Measurements from ENCODE around the gene CCR7. TPM values are rescaled to one million over a fixed set of nuclear protein-coding genes. Genes with fewer than 3 reads are reported as not detected.

The CCR7 gene
- total RNA-seq, 1 experiment from 2014 or later: not detected

DNA sequence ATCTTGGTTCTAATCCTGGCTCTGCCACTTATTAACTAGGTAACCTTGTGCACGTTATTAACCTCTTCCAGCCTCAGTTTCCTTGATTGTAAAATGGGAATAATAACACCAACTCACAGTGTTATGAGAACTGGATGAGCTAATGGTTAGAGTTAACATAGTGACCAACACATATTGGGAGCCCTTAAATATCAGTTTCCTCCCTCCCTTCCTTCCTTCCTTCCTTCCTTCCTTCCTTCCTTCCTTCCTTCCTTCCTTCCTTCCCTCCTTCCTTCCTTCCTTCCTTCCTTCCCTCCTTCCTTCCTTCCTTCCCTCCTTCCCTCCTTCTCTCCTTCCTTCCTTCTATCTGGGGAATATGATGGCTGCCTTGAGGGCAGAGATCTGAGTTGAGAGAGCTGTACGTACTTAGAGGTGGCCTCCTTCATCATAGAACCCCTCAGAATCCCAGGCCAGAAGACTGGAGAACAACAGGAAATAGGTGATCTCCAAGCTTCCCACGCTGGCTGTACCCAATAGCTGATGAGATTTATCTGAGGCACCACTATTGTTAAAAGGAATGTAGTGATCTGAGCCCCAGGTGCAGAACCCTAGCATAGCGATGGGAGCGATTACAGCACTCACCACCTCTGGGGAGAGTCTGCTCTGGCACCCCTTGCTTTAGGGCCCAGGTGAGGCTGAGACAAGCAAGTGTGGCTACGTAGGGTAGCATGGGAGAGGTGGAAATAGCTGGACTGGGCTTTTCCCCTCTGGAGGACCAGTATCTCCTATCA lies 26.2 kb downstream of the CCR7 start:
- no peaks in the 10 kb centered on the region for H3K27me3 ChIP-seq (replicated peaks; ENCODE audit: control insufficient read depth, insufficient read depth, low read length)
- TF ChIP-seq, protein P1, sequence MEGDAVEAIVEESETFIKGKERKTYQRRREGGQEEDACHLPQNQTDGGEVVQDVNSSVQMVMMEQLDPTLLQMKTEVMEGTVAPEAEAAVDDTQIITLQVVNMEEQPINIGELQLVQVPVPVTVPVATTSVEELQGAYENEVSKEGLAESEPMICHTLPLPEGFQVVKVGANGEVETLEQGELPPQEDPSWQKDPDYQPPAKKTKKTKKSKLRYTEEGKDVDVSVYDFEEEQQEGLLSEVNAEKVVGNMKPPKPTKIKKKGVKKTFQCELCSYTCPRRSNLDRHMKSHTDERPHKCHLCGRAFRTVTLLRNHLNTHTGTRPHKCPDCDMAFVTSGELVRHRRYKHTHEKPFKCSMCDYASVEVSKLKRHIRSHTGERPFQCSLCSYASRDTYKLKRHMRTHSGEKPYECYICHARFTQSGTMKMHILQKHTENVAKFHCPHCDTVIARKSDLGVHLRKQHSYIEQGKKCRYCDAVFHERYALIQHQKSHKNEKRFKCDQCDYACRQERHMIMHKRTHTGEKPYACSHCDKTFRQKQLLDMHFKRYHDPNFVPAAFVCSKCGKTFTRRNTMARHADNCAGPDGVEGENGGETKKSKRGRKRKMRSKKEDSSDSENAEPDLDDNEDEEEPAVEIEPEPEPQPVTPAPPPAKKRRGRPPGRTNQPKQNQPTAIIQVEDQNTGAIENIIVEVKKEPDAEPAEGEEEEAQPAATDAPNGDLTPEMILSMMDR (IDR thresholded peaks at IDR 0.05; ENCODE audit: insufficient read depth in 1 of 2, low read depth in 1 of 2, low read length in 1 of 2, severe bottlenecking in 1 of 2, unreplicated experiment in 1 of 2): no peak
- H3K4me1 ChIP-seq: no peaks in the 10 kb centered on the region
- H3K9me3 ChIP-seq: no peaks in the 10 kb centered on the region
- ChIA-PET POLR2A (interaction anchor here (0.7 kb wide), 1 partner anchor 76 kb away, joined by 18 read pairs; no protein-coding TSS in a partner anchor), CTCF (interaction anchor here (0.6 to 2.7 kb wide), 3 partner anchors 21 to 177 kb away, joined by 3 to 12 read pairs (median 4); no protein-coding TSS in a partner anchor)
- no peaks in the 10 kb centered on the region for H3K36me3 ChIP-seq (ENCODE audit: control insufficient read depth, insufficient read depth, low read length)
- Mint-ChIP-seq H3K27ac (ENCODE audit: unreplicated experiment) (no peak overlapping the region), H3K9me3 (ENCODE audit: unreplicated experiment) (no peaks in the 10 kb centered on the region), H3K4me1 (ENCODE audit: low read depth, unreplicated experiment) (no peaks in the 10 kb centered on the region), H3K4me3 (ENCODE audit: unreplicated experiment) (no peak overlapping the region), H3K36me3 (ENCODE audit: insufficient read depth, unreplicated experiment) (peaks cover 4% of the 10 kb centered on the region), H3K27me3 (ENCODE audit: insufficient read depth, unreplicated experiment) (no peaks in the 10 kb centered on the region)
- intact Hi-C loops (cut with micrococcal nuclease; ENCODE audit: unreplicated experiment): no loop called here
- no TSS peak for BruUV-seq (replicated peaks)
- no peak for DNase-seq
- H3K4me3 ChIP-seq (ENCODE audit: low read depth, low read length): no peak overlapping the region

DNA sequence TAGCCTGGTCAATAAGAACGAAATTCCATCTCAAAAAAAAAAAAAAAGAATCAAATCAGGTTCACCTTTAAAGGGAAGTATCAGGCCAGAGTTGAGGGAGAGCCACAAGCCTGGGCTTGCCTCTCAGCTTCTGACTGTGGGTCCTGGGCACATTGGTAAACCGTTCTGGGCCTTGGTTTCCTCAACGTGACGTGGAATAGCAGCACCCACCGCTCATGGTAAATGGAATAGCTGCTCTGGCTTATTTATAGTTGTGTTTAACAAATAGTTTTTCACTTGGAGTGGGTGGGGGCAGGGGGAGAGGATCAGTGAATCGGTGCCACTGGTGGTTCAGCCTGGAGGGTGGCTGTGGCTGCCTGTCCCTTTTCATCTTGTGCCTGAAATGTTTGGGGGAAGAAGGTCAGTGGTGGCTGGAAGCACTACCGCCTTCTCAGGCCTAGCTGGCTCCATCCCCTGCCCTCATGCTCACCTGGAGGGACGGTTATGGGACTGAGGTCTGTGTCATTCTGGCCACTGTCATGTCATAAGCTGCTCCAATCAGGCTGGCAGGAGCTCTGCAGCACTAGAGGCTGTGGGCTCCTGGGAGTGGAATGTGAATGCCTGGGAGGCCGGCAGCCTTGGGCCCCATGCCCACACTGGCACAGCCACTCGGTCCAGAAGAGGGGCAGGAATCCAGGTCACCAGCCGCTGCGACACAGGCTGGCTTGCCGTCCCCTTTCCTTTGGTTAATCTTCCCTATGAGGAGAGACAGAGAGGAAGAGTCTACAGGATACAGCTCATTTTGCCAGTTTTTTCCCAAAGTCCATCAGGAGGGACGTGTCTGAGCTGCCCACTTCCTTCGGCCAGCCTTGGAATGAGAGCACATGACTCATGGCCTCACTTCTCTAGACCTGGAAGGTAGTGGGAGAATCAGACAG lies 27.0 kb downstream of the CCR7 start:
- H3K27ac Mint-ChIP-seq (ENCODE audit: unreplicated experiment): no peak overlapping the region
- peaks cover 4% of the 10 kb centered on the region for H3K36me3 Mint-ChIP-seq (ENCODE audit: insufficient read depth, unreplicated experiment)
- Histone ChIP-seq H3K9me3 (no peaks in the 10 kb centered on the region), H3K4me1 (0 out of 2 replicates have a peak, but pooled peaks cover 3% of the 10 kb centered on the region), H3K36me3 (ENCODE audit: control insufficient read depth, insufficient read depth, low read length) (no peaks in the 10 kb centered on the region), H3K27me3 (replicated peaks; ENCODE audit: control insufficient read depth, insufficient read depth, low read length) (no peaks in the 10 kb centered on the region), H3K4me3 (ENCODE audit: low read depth, low read length) (no peak overlapping the region)
- CTCF ChIA-PET: interaction anchor here (0.6 to 6.7 kb wide), 6 partner anchors 21 to 638 kb away, joined by 3 to 99 read pairs (median 4); no protein-coding TSS in a partner anchor
- POLR2A ChIA-PET: interaction anchor here (0.5 to 0.7 kb wide), 2 partner anchors 77 to 200 kb away, joined by 4 to 18 read pairs; no protein-coding TSS in a partner anchor
- H3K9me3 Mint-ChIP-seq (ENCODE audit: unreplicated experiment): no peaks in the 10 kb centered on the region
- BruUV-seq (replicated peaks): no TSS peak
- H3K4me3 Mint-ChIP-seq (ENCODE audit: unreplicated experiment): no peak overlapping the region
- H3K4me1 Mint-ChIP-seq (ENCODE audit: low read depth, unreplicated experiment): no peaks in the 10 kb centered on the region
- intact Hi-C loops (cut with micrococcal nuclease; ENCODE audit: unreplicated experiment): no loop called here
- TF ChIP-seq, protein P1 (IDR thresholded peaks at IDR 0.05; ENCODE audit: insufficient read depth in 1 of 2, low read depth in 1 of 2, low read length in 1 of 2, severe bottlenecking in 1 of 2, unreplicated experiment in 1 of 2): no peak
- DNase-seq: no peak
- no peaks in the 10 kb centered on the region for H3K27me3 Mint-ChIP-seq (ENCODE audit: insufficient read depth, unreplicated experiment)
